Measurements from ENCODE around the gene PPP1R26.
"Not testable (repeated sequence)": the region's sequence is repeated elsewhere in the genome, so short reads cannot be mapped to it uniquely, and the experiment has no call there.

Gene PPP1R26

GRCh38 chr9:135524130-135524861 lies 44.7 kb downstream of the PPP1R26 start:
- Mint-ChIP-seq H3K9me3 (no peaks in the 10 kb centered on the region), H3K36me3 (no peaks in the 10 kb centered on the region), H3K4me3 (no peak overlapping the region), H3K4me1 (no peaks in the 10 kb centered on the region), H3K27me3 (peaks cover 21 to 22% of the 10 kb centered on the region in 2 donors), H3K27ac (no peak overlapping the region)
- DNase-seq (no peak), ATAC-seq (replicated peaks) (no peak)

- DNase-seq (no peak), ATAC-seq (replicated peaks) (no peak)
- H3K27me3 Mint-ChIP-seq = peaks cover 19 to 20% of the 10 kb centered on the region in 2 donors
- H3K9me3 Mint-ChIP-seq = no peaks in the 10 kb centered on the region
- no peaks in the 10 kb centered on the region for H3K4me1 Mint-ChIP-seq
- H3K4me3 Mint-ChIP-seq = no peak overlapping the region
- no peak overlapping the region for H3K27ac Mint-ChIP-seq
- H3K36me3 Mint-ChIP-seq = no peaks in the 10 kb centered on the region
Observed at GRCh38 chr9:135525241-135526088, 45.9 kb downstream of the PPP1R26 start.

GRCh38 chr9:135526089-135526729 lies 46.6 kb downstream of the PPP1R26 start:
- no peak overlapping the region for H3K27ac Mint-ChIP-seq
- H3K4me3 Mint-ChIP-seq = no peak overlapping the region
- H3K36me3 Mint-ChIP-seq = no peaks in the 10 kb centered on the region
- ATAC-seq (replicated peaks) (no peak), DNase-seq (no peak)
- no peaks in the 10 kb centered on the region for H3K9me3 Mint-ChIP-seq
- no peaks in the 10 kb centered on the region for H3K4me1 Mint-ChIP-seq
- H3K27me3 Mint-ChIP-seq = peaks cover 15% of the 10 kb centered on the region in 2 donors

GRCh38 chr9:135526730-135527571 lies 47.4 kb downstream of the PPP1R26 start:
- no peaks in the 10 kb centered on the region for H3K36me3 Mint-ChIP-seq
- H3K27ac Mint-ChIP-seq = no peak overlapping the region
- ATAC-seq (replicated peaks) = no peak
- no peaks in the 10 kb centered on the region for H3K4me1 Mint-ChIP-seq
- H3K4me3 Mint-ChIP-seq = no peak overlapping the region
- no peak for DNase-seq
- H3K27me3 Mint-ChIP-seq = peaks cover 15 to 20% of the 10 kb centered on the region in 2 donors
- no peaks in the 10 kb centered on the region for H3K9me3 Mint-ChIP-seq

- not testable (repeated sequence) for H3K9me3 Mint-ChIP-seq; H3K36me3 Mint-ChIP-seq; ATAC-seq (replicated peaks); H3K4me3 Mint-ChIP-seq; H3K27ac Mint-ChIP-seq; H3K4me1 Mint-ChIP-seq; DNase-seq
- H3K27me3 Mint-ChIP-seq = peaks cover 15 to 16% of the 10 kb centered on the region in 2 donors
Observed at GRCh38 chr9:135528842-135529435, 49.4 kb downstream of the PPP1R26 start.

GRCh38 chr9:135530146-135530545 lies 50.6 kb downstream of the PPP1R26 start:
- Mint-ChIP-seq H3K4me3 (no peak overlapping the region), H3K36me3 (no peaks in the 10 kb centered on the region), H3K27me3 (peaks cover 26 to 27% of the 10 kb centered on the region in 2 donors), H3K4me1 (no peaks in the 10 kb centered on the region), H3K9me3 (no peaks in the 10 kb centered on the region), H3K27ac (no peak overlapping the region)
- DNase-seq (no peak), ATAC-seq (replicated peaks) (no peak)

- no peak for ATAC-seq (replicated peaks)
- no peak for DNase-seq
- Mint-ChIP-seq H3K4me3 (no peak overlapping the region), H3K4me1 (no peaks in the 10 kb centered on the region), H3K27ac (no peak overlapping the region), H3K9me3 (no peaks in the 10 kb centered on the region), H3K27me3 (peaks cover 26 to 27% of the 10 kb centered on the region in 2 donors), H3K36me3 (no peaks in the 10 kb centered on the region)
Observed at GRCh38 chr9:135531096-135531495, 51.5 kb downstream of the PPP1R26 start.

GRCh38 chr9:135533113-135533512 lies 53.5 kb downstream of the PPP1R26 start:
- Mint-ChIP-seq H3K4me1 (no peaks in the 10 kb centered on the region), H3K27me3 (peaks cover 26 to 27% of the 10 kb centered on the region in 2 donors), H3K36me3 (no peaks in the 10 kb centered on the region), H3K4me3 (no peak overlapping the region), H3K9me3 (peaks cover 0 to 1% of the 10 kb centered on the region in 2 donors), H3K27ac (no peak overlapping the region)
- DNase-seq = no peak
- no peak for ATAC-seq (replicated peaks)

GRCh38 chr9:135533674-135534073 lies 54.1 kb downstream of the PPP1R26 start:
- Mint-ChIP-seq H3K4me3 (no peak overlapping the region), H3K4me1 (no peaks in the 10 kb centered on the region), H3K36me3 (no peaks in the 10 kb centered on the region), H3K27me3 (peaks cover 26 to 27% of the 10 kb centered on the region in 2 donors), H3K9me3 (peaks cover 0 to 1% of the 10 kb centered on the region in 2 donors), H3K27ac (no peak overlapping the region)
- DNase-seq = no peak
- ATAC-seq (replicated peaks) = no peak

- H3K27me3 Mint-ChIP-seq = peaks cover 24 to 25% of the 10 kb centered on the region in 2 donors
- H3K9me3 Mint-ChIP-seq; H3K4me3 Mint-ChIP-seq; DNase-seq; H3K4me1 Mint-ChIP-seq; H3K36me3 Mint-ChIP-seq; ATAC-seq (replicated peaks); H3K27ac Mint-ChIP-seq: not testable (repeated sequence)
Observed at GRCh38 chr9:135534192-135534711, 54.7 kb downstream of the PPP1R26 start.

GRCh38 chr9:135534826-135535225 lies 55.2 kb downstream of the PPP1R26 start:
- not testable (repeated sequence) for H3K4me1 Mint-ChIP-seq; DNase-seq; H3K36me3 Mint-ChIP-seq; H3K9me3 Mint-ChIP-seq; H3K27ac Mint-ChIP-seq; ATAC-seq (replicated peaks); H3K4me3 Mint-ChIP-seq
- H3K27me3 Mint-ChIP-seq = peaks cover 19 to 24% of the 10 kb centered on the region in 2 donors

GRCh38 chr9:135535631-135536030 lies 56.0 kb downstream of the PPP1R26 start:
- not testable (repeated sequence) for H3K4me3 Mint-ChIP-seq; DNase-seq; H3K36me3 Mint-ChIP-seq; H3K27ac Mint-ChIP-seq; ATAC-seq (replicated peaks); H3K4me1 Mint-ChIP-seq; H3K9me3 Mint-ChIP-seq
- H3K27me3 Mint-ChIP-seq = peaks cover 18 to 31% of the 10 kb centered on the region in 2 donors

- Mint-ChIP-seq H3K9me3 (peaks cover 0 to 1% of the 10 kb centered on the region in 2 donors), H3K4me1 (no peaks in the 10 kb centered on the region), H3K27ac (no peak overlapping the region), H3K4me3 (no peak overlapping the region), H3K27me3 (peaks cover 16 to 30% of the 10 kb centered on the region in 2 donors), H3K36me3 (no peaks in the 10 kb centered on the region)
- ATAC-seq (replicated peaks) = no peak
- no peak for DNase-seq
Observed at GRCh38 chr9:135536216-135536615, 56.6 kb downstream of the PPP1R26 start.

All from stimulated activated naive B cell treated with anti-CD40 and anti-IgM and Interleukin-4, amounts not matched to agents 10 μg/mL and 1 μg/mL and 100 μg/mL, for 72 hours (primary cell).